Tibial nerve (tissue), 4 donors: ENCODE results near the gene GALNT6.

Source experiments
- CTCF ChIP-seq, 5 experiments: fragments of 200-600 bp in 3 of 5; fragments of 450-650 bp in 2 of 5; sonication (generic) in 3 of 5; IDR thresholded peaks; one replicate each; pipeline ENCODE4 v1.5.1; 2016 to 2019; ENCODE audit warnings: antibody characterized with exemption in 5 of 5, mild to moderate bottlenecking in 3 of 5, moderate library complexity in 2 of 5
- EP300 ChIP-seq, 2 donors: sonication (generic); formaldehyde crosslinking; IDR thresholded peaks; one replicate each; pipeline ENCODE4 v1.6.1; 2017; ENCODE audit warnings: antibody characterized with exemption in 2 of 2, mild to moderate bottlenecking in 1 of 2

- TF ChIP-seq EP300 (IDR thresholded peaks at IDR 0.05) = no peak
- TF ChIP-seq CTCF (IDR thresholded peaks at IDR 0.05) = no peak
Measured at GRCh38 chr12:51307655-51308593, 83.3 kb downstream of the GALNT6 start.
